ENCODE results near the gene ESR1.
A peak's percentile ranks its signal among the peaks of the same experiment; 100 is the strongest.

Gene ESR1

GRCh38 chr6:152147269-152147668 is 339.8 kb downstream of the ESR1 start:
- no peak for DNase-seq

DNA sequence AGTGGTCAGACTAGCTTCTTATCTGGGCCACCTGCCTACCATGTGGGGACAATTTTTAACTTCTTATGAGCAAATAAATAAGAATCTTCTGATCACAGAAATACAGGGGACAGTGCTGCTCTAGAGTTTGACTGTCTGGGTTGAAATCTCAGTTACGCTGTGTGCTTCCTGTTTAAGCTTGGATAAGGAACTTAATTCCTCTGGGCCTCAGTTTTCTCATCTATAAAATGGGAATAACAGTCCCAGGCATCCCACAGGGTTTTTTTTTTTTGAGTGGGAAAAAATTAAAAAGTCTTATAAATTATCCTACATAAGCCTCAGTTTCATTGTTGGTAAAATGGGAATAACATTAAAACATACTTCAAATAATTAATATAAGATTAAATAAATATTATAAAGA is 340.9 kb downstream of the ESR1 start:
- DNase-seq, result no peak

DNA sequence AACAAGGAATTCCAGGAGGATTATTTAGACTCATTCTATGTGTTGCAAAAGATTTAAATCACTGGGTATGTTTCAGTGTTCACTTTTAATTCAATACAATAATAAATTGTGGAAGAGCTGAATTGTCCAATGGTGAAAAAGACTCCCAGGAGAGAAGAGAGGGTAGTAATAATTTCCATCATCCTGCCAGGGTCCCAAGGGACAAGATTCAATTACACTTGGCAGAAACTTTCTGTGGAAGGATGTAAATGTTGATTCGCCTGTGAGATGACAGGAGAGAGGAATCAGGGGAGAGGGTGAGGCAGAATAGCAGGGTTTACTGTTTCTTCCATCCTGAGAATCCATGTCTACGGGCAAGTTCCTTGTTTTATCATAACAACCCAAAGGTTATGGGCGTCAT is 342.7 kb downstream of the ESR1 start:
- DNase-seq, result no peak

- DNase-seq, result no peak
Measured at GRCh38 chr6:152151920-152152319, 344.4 kb downstream of the ESR1 start.

DNA sequence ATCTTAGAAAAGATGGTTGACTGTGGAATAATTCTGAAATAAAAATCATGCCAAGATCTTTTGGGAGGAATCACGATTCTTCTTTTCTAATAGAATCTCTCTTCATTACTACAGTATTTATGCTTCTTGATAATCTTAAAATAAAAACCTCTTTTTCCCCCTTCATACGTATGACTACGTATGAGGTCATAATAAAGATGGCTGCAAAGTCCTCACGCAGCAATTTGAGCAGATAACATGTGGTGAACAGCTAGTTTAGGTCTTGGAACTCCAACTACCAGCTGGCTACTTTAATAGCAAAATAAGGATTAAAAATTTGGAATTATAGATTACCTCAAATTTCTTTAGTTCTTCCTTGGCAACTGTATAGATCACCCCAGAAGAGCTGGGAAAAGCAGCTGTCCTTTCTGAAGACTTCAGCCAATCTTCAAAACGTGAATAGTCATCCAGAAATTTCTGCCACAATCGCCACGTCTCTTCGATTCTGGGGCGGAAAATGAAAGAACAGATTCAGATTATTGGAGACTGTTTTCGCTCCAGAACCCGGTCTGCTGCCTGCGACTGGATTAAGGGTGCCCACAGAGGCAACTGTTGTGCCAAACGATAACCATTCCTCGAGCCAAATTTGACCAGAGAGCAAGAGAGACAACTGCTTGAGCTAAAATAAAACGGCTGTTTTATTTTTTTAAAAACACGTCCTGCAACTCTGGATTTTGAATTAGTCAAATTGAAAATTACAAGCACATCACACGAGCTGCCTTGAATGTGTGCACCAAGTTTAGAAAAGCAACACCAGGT is 347.3 kb downstream of the ESR1 start:
- no peak for DNase-seq

GRCh38 chr6:152155792-152156191 is 348.3 kb downstream of the ESR1 start:
- DNase-seq, result no peak

DNA sequence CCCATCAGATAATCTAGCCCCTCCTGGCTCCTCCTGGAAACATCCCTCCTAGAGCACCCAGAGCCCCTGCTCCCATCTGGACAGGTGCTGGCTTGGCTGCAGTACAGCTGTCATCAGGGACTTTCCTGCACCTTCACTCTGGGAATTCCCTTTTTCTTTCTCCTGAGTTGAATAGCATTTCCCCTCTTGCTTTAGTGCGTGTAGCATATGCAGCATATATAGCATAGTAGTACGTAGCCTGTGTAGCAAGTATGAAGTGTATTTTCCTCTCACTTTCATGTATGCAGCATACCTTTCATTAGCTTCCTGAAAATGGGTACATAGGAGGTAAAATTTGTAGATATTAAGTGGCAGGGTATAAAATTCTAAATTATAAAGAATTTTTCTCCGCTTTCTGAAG is 352.9 kb downstream of the ESR1 start:
- no peak for DNase-seq

- no peak for DNase-seq
Measured at GRCh38 chr6:152161501-152161900, 354.0 kb downstream of the ESR1 start.

- DNase-seq, result no peak
Measured at GRCh38 chr6:152164957-152165356, 357.5 kb downstream of the ESR1 start.

DNA sequence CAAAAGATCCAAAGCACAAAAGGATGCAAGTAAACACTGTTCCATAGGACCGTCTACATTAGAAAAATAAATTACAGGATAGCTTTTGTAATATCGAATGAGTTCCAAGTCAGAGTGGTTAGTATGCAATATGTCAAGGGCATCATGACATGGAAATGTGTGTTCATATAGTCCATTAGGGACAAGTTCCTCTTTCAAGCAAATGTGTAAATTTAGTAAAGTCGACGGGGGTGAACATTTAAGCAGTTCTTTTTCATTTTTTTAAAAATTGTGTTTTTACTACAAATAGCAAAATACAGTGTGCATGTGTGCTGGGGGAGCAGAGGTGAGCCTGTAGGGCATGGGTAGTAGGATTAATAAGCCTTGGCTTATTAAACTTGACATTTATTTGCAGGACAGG is 359.0 kb downstream of the ESR1 start:
- no peak for DNase-seq

- DNase-seq, result no peak
Measured at GRCh38 chr6:152166897-152167296, 359.4 kb downstream of the ESR1 start.

- DNase-seq, result no peak
Measured at GRCh38 chr6:152167641-152168603, 360.4 kb downstream of the ESR1 start.

- no peak for DNase-seq
Measured at GRCh38 chr6:152170313-152170701, 362.8 kb downstream of the ESR1 start.

DNA sequence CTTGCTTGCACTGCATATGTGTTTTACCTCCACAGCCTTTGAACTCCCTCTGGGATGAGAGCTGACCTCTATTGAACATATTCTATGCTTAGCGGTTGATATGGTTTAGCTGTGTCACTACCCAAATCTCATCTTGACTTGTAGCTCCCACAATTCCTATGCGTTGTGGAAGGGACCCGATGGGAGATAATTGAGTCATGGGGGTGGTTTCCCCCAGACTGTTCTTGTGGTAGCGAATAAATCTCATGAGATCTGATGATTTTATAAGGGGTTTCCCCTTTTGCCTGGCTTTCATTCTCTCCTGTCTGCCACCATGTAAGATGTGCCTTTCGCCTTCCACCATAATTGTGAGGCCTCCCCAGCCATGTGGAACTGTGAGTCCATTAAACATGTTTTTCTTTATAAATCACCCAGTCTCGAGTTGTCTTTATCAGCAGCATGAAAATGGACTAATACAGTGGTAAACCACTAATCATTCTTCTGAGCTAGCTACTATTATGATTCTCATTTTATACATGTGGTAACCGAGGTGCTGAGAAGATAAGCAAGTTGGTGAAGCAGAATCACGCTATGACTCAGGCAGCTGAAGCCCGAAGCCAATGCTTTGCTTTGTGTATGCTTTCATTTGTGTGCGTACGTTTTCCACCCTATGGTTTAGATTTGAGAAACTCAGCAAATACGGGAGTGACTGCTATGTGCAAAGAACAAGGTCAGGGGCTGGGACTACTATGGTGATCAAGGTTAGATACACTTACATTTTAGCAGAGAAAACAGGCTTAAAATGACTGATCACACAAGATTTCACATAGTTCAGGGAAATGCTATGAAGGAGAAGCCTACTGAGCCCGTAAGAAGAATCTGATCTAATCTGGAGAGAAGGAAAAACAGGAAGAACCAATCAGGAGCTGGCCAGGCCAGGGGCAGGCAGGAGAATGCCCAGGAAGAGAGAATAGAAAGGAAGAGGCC is 363.5 kb downstream of the ESR1 start:
- DNase-seq, result peak; percentile 73 to 76

- DNase-seq, result no peak
Measured at GRCh38 chr6:152173321-152173720, 365.8 kb downstream of the ESR1 start.

- DNase-seq, result no peak
Measured at GRCh38 chr6:152173957-152174356, 366.5 kb downstream of the ESR1 start.

DNA sequence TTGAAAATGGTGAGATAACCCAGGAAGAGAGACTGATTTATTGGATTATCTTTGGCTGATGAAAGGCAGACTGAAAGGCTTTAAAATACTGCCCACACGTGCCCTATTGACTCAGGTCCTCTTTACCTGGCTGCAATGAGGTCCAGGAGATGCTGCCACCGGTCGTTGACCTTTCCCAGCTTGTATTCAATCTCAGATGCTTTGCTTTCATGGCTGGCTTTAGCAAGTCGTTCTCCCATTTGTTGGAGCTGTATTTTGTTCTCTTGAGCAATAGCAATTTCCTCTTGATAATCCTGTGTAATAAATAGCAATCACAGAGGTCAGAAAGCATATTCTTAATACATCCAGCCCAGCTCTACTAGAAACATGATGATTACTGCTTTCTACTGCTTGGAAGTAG is 368.8 kb downstream of the ESR1 start:
- no peak for DNase-seq

Data from activated T-cell treated with anti-CD3 and anti-CD28 coated beads, Interleukin-2, amount 50 U/mL, for 48 hours (primary cell).